HT1080 (cell line): ENCODE data around the gene GALNT14. TPM values are rescaled to one million over a fixed set of nuclear protein-coding genes. Genes with fewer than 3 reads are reported as not detected.
"Not testable (repeated sequence)": the region's sequence is repeated elsewhere in the genome, so short reads cannot be mapped to it uniquely, and the experiment has no call there.

Source experiments
- DNase-seq: peaks from one replicate; pipeline ENCODE4 v3.0.0-alpha.2; 2015; ENCODE audit warnings: low read depth
- polyA plus RNA-seq, 2 experiments: library from polyadenylated mRNA; depleted of rRNA; stranded (reverse); fragments of >200 nt; gene quantifications; 2 replicates each; pipeline ENCODE4 v1.2.3, GENCODE V29; 2015
- total RNA-seq: library from RNA; depleted of rRNA; stranded (reverse); fragments of >200 nt; shearing (Covaris generic); gene quantifications from 2 replicates; pipeline ENCODE4 v1.2.3, GENCODE V29; 2014; rRNA removed

GALNT14 gene, protein sequence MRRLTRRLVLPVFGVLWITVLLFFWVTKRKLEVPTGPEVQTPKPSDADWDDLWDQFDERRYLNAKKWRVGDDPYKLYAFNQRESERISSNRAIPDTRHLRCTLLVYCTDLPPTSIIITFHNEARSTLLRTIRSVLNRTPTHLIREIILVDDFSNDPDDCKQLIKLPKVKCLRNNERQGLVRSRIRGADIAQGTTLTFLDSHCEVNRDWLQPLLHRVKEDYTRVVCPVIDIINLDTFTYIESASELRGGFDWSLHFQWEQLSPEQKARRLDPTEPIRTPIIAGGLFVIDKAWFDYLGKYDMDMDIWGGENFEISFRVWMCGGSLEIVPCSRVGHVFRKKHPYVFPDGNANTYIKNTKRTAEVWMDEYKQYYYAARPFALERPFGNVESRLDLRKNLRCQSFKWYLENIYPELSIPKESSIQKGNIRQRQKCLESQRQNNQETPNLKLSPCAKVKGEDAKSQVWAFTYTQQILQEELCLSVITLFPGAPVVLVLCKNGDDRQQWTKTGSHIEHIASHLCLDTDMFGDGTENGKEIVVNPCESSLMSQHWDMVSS
- total RNA-seq = 46.3 and 62.7 TPM in 2 replicates
- polyA plus RNA-seq (2015; cell fraction: cytosol; rRNA removed) = 38.1 and 46.8 TPM in 2 replicates
- 53.6 and 55.8 TPM in 2 replicates for polyA plus RNA-seq (2015; cell fraction: nucleus; rRNA removed)

DNA sequence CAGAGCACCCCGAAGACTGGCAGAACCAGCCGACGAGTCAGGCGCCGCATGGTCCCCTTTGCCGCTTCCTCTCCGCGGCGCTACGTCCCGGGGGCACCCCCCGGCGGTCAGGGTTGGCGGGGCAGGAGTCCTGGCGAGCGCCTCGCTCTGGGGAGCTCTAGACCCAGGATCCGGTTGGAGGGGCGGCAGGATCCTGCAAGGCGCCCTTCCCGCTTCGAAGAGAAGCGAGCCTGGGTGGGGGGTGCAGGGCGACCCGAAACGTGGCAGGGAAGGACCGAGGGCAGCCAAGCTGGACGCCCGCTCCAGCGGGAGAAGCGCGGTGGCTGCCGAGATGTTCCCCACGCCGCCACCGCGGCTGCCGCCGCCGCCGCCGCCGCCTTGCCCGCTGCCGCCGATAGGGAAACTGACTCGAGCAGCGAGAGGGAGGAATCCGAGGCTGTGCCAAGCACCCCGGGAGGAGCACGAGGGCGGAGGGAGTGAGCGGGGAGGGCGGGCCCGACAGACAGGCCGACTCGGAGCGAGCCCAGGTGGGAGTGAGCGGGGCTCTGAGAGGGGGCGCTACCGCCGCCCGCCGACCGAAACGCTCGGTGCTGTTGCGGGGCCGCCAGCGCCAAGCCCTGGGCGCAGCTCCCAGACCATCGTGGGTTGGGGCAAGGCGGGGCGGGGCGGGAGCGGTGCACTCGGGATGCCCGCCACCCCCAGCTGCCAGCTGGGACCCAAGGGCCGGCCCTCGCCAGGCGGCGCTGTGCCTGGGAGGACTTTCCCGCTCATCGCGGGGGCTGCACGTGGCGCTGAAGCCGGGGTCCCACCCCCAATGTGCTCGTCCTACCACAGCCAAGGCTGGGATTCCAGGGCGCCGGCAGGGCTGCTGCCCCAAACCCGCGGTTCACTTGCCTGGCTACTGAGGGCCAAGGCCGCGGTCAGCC lies at the start of gene GALNT14:
Gene GALNT14, minus strand, starts transcription at position 404 of the 926 bp plus-strand sequence. Its CDS starts 354 bp downstream, at position 50.
- DNase-seq = peak; percentile 83

DNA sequence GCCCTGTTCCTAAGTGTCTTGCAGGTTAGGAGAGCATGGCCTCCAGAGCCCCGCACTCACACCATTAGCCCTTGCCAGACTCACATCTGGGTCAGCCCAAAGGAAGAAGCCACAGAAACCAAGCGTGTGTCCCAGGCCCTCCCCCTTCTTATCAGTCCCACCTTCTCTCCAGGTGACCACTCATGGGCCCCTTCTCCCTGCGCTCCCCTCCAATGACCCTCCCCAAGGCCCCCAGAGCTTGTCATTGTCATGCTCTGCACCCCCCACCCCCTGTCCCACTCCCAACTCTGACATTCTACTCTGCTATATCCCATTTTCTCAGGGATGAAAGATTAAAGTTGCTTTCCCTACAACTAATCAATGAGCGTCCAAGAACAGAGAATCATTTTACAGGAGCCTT lies 48.9 kb upstream of the GALNT14 start:
- no peak for DNase-seq

DNA sequence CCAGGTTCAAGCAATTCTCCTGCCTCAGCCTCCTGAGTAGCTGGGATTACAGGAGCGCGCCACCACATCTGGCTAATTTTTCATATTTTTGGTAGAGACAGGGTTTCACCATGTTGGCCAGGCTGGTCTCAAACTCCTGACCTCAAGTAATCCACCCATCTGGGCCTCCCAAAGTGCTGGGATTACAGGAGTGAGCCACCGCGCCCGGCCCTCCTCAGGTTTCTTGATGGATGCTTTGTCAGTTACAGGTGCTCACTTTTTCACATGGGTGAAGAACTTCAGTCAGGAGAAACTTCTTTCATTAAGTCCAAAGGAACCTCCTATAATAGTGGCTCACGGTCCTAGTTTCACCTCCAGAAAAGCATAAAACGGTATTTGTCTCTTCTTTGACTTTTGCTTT lies 45.7 kb upstream of the GALNT14 start:
- DNase-seq = not testable (repeated sequence)

DNA sequence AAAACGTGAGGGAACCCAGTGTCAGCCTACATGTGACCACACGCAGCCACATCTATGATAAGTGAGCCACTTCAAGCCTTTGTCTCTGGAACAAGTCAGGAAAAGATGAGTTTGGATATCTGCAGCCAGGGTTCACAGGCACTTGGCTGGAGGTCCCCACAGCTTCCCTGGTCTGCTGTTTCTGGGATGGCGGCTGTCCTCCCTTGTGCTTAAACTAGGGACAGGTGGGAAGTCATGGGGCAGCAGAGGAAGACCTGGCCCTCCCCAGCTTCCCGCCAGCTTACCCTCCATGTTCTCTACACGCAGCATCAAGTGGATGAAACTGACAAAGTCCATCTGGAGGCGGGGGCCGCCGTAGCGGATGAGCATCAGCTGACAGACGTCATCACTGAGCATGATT lies 38.5 kb upstream of the GALNT14 start:
- DNase-seq = no peak

DNA sequence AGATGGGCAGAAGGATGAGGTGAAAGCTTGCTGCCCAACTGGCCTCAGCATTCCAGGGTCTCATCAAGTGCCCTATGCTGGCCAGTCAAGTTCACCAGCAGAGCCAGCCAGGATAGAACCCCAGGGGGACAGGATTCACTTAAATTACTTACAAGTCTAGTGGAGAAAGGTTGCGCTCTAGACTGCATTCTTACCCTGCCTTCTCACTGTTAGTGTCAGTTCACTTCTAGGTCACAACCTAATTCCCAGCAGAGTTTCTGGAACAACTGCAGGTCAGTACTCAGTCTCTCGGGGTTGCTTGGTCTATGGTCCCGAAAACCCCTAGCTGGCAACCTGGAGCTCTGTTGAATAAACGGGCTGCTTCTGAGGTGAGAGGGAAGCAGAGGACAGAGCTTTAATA lies 32.9 kb upstream of the GALNT14 start:
- DNase-seq = no peak

DNA sequence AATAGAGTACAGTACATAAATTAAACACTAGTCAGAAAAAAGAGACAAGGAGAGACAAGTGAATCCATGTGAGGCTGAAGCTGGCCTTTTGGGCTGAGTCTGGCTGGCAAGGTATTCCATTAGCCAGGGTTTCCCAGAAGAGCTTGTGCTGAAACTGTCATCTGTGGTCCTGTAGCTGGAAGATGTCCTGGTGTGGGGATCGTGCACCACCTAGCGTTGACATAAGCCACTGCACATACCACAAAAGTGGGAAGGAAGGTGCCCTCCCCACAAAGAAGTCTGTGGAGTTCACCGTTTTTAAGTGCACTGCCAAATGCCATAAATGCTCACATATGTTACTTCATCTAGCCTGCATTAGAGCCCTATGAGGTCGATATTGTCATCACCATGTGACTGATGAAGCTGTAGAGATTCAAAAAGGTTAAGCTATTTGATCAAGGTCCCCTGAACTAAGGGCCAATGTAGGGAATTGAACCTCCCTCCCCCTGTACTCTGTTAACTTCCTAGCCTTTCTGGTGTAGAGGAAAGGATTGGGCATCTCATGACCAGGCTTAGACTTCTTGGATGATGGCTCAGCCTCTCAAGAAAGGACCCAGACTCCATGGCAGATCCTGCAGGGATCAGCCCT lies 31.9 kb upstream of the GALNT14 start:
- DNase-seq = peak; percentile 63

DNA sequence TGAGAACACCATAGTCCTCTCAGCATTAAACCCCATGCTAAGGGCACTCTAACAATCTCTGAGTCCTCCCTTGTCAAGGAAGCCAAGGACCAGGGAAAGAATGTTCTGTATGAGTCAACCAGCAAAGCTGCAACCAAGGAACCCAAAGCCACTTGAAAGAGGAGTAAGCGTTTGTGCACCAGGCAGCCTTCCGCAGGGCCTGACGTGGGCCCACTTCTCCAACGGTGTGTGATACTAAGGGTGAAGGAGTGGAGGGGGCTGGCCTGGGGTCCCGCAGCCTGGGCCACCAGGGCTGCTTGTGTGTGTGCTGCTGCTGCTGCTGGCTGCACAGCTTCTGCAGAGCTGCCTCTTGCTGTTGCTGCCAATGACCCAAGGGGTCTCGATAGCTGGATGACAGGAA lies 30.1 kb upstream of the GALNT14 start:
- peak; percentile 24 for DNase-seq

DNA sequence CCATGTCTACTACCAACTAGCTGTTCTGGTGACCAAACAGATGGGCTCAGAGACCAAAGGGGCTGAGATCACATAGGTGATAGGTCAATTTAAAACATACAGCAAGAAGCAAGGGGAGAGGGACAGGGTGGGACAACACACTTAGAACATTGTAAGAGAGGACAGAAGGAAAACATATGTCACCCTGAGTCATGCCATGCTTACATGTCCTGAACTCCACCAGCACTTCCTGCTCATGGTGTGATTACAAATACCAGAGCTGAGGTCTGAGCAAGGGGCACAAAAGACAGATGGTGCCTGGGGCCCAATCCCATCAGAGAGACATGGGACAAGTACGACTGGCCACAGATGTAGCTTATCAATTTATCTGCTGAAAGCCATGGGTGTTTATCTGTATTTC lies 28.7 kb upstream of the GALNT14 start:
- peak; percentile 32 for DNase-seq

DNA sequence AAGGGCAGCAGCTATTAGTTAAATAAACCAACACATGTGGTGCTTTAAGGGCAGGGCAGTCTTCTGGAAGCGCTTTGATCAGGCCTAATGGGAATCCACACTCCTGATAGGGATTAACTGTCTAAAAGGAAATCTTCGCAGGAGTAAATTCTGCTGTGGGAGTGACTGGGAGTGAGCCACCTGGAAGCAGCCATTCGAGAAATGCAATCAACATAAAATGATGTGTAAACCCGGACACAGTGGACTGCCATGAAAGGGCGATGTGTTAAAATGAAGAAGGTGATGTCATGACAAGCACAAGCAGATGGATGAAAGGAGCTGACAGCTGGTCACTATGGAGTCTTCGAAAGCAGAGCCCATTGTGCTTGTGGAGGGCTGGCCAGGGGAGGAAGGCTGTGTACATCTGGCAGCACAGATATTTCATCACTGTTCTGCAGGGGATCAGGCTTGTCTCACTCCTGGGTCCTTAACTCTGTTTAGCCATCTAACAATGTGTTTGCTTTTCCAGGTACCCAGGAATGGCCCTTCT lies 24.8 kb upstream of the GALNT14 start:
- no peak for DNase-seq

DNA sequence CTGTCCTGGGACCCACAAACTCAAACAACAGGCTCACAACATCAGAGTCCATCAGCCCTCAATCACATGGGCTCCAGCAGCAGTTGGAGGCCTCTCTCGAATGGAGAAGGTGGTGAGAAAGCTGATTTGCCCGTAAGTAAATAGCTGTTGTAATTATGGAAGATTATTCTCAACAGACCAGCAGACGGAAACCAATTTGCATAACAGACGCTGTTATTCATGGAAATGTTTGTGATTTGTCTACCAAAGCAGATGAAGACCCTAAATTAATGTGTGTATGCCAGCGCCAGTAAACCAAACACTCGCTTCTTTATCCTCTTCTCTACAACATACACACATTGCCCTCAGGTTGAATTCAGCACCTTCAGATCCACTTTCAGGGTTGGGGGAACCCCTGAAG lies 23.4 kb upstream of the GALNT14 start:
- no peak for DNase-seq

DNA sequence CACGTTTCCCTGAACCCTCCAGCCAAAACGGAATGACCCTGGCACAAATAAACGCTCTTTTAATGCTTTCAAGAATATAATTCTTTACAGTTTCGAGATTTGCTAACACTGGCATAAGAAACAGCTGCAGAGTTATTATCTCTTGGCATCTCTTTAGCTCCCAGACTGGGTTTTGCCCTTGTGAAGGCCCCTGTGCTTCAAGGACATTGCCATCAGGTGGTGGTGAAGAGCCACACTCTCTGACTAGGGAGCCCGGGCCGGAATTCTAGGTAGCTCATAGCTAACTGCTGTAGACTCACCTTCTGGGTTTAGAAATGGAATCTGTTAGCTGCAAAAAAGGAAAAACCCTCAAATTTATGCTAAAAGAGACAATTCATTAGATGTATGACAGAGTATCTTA lies 13.3 kb upstream of the GALNT14 start:
- DNase-seq = peak; percentile 24

DNA sequence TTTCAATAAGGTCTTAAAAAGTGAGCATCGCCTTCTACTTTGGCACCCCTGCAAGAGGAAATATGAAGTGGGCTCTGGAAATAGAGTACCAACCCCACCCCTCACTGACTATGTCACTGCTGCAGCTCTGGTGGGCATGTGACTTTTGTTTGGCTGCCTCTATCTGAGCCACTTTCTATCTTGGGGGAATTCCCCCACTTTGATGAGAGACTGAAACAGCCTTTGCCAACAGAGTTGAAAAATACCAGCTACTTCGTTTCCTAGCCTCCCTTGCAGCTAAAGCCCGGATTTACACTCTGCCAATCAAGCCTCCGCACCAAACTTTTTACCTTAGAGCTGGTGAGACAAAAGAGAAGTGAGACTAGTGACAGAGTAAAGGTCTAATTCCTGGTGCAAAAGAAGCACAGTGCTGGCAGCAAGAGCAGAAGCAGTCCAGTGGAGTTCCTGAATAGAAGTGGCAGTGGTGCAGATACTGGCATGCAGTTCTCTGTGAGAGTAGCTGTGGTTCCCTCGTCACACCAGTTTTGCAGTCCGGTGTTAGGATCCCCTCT lies 12.0 kb upstream of the GALNT14 start:
- no peak for DNase-seq

DNA sequence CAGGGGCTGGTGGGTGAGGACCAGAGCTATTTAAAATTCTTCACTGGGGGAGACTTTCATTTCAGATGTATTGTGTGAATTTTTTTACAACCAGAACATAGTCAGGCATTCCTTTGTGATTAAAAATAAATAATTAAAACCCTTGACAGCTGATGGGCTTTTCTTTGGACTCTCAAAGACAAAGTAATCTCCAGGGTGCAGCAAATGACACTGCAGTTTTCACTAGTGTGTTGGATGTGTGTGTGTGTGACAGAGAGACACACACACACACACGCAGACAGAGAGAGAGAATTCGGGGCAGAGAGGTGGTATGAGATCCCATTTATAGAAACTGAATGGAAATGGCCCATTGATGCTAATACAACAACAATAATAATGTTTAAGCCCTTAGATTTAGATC lies 10.3 kb upstream of the GALNT14 start:
- no peak for DNase-seq

DNA sequence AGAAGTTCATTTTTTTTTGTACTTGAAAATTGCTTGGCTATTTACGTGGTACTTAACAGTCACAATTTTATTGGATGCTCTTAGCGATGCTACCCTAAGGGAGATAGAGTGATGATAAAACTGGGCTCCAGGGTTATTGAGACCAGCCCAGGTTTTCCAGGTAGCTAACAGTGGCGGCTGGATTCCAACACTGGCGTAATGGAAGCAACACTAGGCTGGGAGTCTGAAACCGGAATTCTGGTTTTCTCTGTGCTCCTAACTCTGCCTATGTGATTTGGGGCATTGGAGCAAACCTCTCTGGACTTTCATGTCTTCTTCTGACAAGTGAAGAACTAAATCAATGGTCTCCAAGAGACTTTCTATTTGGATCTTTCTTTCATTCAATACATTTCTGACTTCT lies 9.4 kb upstream of the GALNT14 start:
- DNase-seq = no peak

DNA sequence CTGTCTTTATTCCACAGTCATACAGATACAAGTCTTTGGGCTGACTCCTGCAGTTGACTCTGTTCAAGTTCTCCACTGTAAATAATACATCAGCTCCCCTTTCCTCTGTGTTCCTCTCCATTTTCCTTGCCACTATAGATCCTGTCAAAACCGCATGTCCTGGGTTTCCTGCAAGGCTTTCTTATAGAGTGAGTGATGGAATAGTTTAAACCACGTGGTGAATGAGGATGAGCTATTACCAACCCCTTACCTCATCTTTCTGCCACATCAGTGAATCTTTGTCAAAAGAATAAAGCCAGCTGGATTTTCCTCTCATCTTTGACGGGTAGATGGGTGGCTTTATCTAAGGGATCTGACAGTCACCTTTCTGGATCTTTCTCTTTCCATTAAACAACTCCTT lies 3.9 kb upstream of the GALNT14 start:
- no peak for DNase-seq

DNA sequence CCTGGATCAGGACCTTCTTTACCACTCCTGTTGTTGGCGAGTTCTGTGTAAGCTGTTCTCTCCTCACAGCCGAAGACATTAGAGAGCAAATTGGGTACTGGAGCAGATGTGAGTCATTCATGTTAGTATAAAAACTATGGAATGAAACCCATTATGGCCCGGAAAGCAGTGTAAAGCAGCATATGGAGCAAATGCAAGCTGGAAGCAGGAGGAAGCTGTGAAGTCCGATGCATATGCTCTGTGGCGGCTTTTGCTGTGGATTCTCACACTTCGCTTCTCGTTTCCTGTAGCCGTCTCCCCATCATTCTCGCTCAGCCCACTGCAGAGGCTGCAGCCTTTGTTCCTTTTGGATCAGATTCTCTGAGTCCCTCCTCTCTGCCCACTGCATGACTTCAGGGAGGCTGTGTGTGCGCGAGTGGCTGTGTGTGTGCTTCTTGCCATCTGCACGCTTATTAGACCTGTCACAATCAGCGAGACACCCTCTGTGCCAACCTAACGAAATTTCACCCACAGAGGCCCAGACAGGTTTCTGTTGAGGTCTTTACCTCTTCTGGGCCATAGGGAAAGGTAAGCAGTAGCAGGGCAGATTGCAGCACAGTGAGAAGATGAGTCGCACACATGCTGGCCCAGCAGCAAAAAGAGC lies 3.3 kb upstream of the GALNT14 start:
- DNase-seq = no peak

DNA sequence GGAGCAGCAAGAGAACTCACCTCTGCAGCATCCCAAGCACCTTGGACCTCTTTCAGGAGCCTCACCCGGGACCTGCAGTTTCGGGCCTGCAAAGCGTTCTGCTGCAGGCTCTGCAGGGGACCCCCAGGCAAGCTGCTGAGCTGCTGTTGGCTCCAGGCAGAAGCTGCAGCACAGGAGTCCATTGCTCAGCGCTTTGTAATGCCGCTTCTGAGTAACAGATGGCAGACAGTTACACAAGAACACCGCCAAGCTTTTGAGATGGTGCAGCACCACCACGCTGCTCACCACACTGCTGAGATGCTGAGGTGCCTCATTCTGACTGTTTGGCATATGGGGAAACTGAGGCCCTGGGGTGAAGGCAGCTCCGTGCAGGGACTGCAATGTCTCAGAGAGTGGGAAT lies 1.9 kb upstream of the GALNT14 start:
- DNase-seq = no peak

DNA sequence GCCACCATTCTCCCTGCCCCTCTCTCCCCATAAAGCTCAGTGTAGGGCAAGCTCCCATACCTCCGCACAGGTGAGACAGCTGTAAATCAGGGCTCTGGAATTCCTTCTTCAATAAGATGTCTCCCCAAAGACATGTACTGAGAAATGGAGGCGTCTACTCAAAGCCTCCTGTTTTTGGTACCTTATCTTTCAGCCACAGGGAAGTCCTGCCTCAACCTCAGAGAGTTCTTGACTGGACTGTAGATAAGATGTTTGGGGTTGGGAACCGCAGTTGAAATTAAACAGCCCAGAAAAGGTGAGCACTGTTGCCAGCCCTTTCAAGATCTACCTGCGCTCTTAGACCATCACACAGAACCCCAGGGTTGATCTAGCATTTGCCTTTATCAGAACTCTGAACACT lies 1.4 kb upstream of the GALNT14 start:
- no peak for DNase-seq

DNA sequence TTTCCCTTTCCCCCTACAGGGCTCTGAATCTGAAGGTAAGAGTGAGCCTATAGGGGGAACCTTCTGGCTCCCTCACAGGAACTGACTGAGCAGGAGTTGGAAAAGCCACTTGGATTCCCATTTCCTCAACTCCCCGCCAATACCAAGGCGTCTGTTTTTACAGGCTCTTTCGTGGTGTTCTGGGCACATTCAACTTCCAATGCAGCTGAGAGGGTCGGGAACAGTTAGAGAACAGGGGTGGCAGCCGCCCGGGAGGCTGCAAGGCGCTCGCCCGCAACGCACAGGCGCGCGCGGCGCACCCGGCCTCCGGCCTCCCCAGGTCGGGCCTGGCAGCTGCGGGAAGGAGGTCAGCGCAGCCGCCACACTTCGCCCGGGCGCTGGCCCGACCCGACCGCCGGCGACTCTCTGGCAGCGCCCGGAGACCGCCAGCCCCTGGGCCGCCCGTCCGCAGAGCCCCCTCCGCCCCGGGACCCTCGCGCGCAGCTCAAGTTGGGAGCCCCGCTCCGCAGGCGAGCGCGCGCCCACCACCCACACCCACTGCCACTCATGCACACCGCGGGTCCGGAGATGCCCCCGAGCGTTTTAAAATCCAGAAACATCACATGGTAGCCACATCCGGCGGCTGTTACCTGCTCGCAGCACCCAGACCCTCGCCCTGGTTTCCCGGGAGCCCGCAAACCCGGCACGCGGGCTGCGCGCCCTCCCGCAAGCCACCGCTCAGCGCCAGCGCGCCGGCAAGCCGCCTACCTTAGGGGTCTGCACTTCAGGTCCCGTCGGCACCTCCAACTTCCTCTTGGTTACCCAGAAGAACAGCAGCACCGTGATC lies 816 bp downstream of the GALNT14 start:
- DNase-seq = peak; percentile 51
